CD14-positive monocyte (primary cell): ENCODE measurements around the gene KCNJ11. TPM values are rescaled to one million over a fixed set of nuclear protein-coding genes. Genes with fewer than 3 reads are reported as not detected.

Experiments
- DNase-seq, 3 donors: peaks; one replicate each; pipeline ENCODE4 v3.0.0-alpha.2; 2011 to 2022
- H2AFZ ChIP-seq: 2 replicates; pipeline ENCODE4 v1.6.0; 2012; ENCODE audit warnings: mild to moderate bottlenecking, low read depth, low read length, inconsistent platforms; ENCODE audit not compliant: insufficient read depth, poor library complexity, severe bottlenecking
- H3K27ac ChIP-seq, 2 donors: 1 replicate in 1 of 2; 2 replicates in 1 of 2; pipeline ENCODE4 v1.5.1; 2012 to 2013; ENCODE audit warnings: low read length in 2 of 2, control low read depth in 1 of 2, inconsistent platforms in 1 of 2, low read depth in 1 of 2, mild to moderate bottlenecking in 1 of 2
- H3K27me3 ChIP-seq, 2 donors: one replicate each; pipeline versions ENCODE4 v1.6.0 to v1.6.1; 2011 to 2013; ENCODE audit warnings: low read length in 2 of 2; ENCODE audit not compliant: control insufficient read depth in 2 of 2, insufficient read depth in 2 of 2
- H3K36me3 ChIP-seq, 2 donors: replicated peaks in 1 of 2; 1 replicate in 1 of 2; 2 replicates in 1 of 2; pipeline versions ENCODE4 v1.5.1 to v1.6.1; 2012 to 2013; ENCODE audit warnings: low read length in 2 of 2, control low read depth in 1 of 2, inconsistent platforms in 1 of 2, mild to moderate bottlenecking in 1 of 2; ENCODE audit not compliant: insufficient read depth in 2 of 2, control insufficient read depth in 1 of 2
- H3K4me1 ChIP-seq, 2 donors: 1 replicate in 1 of 2; 2 replicates in 1 of 2; pipeline versions ENCODE4 v1.5.1 to v1.6.1; 2012 to 2013; ENCODE audit warnings: low read length in 2 of 2, control low read depth in 1 of 2, inconsistent platforms in 1 of 2, mild to moderate bottlenecking in 1 of 2, moderate library complexity in 1 of 2; ENCODE audit not compliant: insufficient read depth in 2 of 2, control insufficient read depth in 1 of 2
- H3K4me2 ChIP-seq: replicated peaks from 2 replicates; pipeline ENCODE3; 2012; ENCODE audit warnings: low read length, moderate library complexity, mild to moderate bottlenecking; ENCODE audit not compliant: poor library complexity, severe bottlenecking; ENCODE audit errors: extremely low read depth
- H3K4me3 ChIP-seq, 3 experiments: fragments of 200-600 bp in 1 of 3; sonication (generic) in 1 of 3; replicated peaks in 1 of 3; 1 replicate in 2 of 3; 2 replicates in 1 of 3; pipeline ENCODE4 v1.5.1; 2011 to 2013; ENCODE audit warnings: low read length in 3 of 3, mild to moderate bottlenecking in 3 of 3, control low read depth in 2 of 3, low read depth in 2 of 3, inconsistent platforms in 1 of 3, moderate library complexity in 1 of 3
- H3K79me2 ChIP-seq: 2 replicates; pipeline ENCODE4 v1.6.0; 2012; ENCODE audit warnings: mild to moderate bottlenecking, control low read depth, inconsistent platforms, low read length, moderate library complexity; ENCODE audit not compliant: insufficient read depth
- H3K9ac ChIP-seq: 2 replicates; pipeline ENCODE4 v1.6.0; 2017; ENCODE audit warnings: low read length, mild to moderate bottlenecking; ENCODE audit not compliant: insufficient read depth, poor library complexity, severe bottlenecking
- H3K9me3 ChIP-seq, 2 donors: replicated peaks in 1 of 2; 1 replicate in 1 of 2; 2 replicates in 1 of 2; pipeline versions ENCODE4 v1.5.1 to v1.6.1; 2012 to 2013; ENCODE audit warnings: low read length in 2 of 2, control low read depth in 1 of 2; ENCODE audit not compliant: control insufficient read depth in 1 of 2, insufficient read depth in 1 of 2
- H4K20me1 ChIP-seq: 2 replicates; pipeline ENCODE4 v1.6.0; 2012; ENCODE audit warnings: mild to moderate bottlenecking, low read length, control low read depth, moderate library complexity; ENCODE audit not compliant: insufficient read depth
- H3K27ac Mint-ChIP-seq, 7 donors: one replicate each; pipeline ENCODE4 v1.8.0; 2020; ENCODE audit warnings: mild to moderate bottlenecking in 7 of 7, mixed read lengths in 7 of 7, moderate library complexity in 6 of 7, inconsistent platforms in 2 of 7
- H3K27me3 Mint-ChIP-seq, 3 donors: one replicate each; pipeline ENCODE4 v1.8.0; 2021 to 2022; ENCODE audit warnings: low read depth in 3 of 3, mild to moderate bottlenecking in 3 of 3, mixed read lengths in 3 of 3, moderate library complexity in 3 of 3, inconsistent platforms in 1 of 3
- H3K36me3 Mint-ChIP-seq, 2 donors: one replicate each; pipeline ENCODE4 v1.8.0; 2020; ENCODE audit warnings: mixed read lengths in 2 of 2, inconsistent platforms in 1 of 2, mild to moderate bottlenecking in 1 of 2
- H3K4me1 Mint-ChIP-seq: one replicate; pipeline ENCODE4 v1.8.0; 2020; ENCODE audit warnings: mild to moderate bottlenecking, mixed read lengths
- H3K4me3 Mint-ChIP-seq, 2 donors: one replicate each; pipeline ENCODE4 v1.8.0; 2020; ENCODE audit warnings: mild to moderate bottlenecking in 2 of 2, mixed read lengths in 2 of 2, moderate library complexity in 1 of 2
- H3K9me3 Mint-ChIP-seq, 7 donors: one replicate each; pipeline ENCODE4 v1.8.0; 2020 to 2022; ENCODE audit warnings: mixed read lengths in 7 of 7, mild to moderate bottlenecking in 6 of 7, moderate library complexity in 6 of 7, inconsistent platforms in 2 of 7
- WGBS: methylation state at CpG from one replicate; pipeline ENCODE4 v1.1.5; 2013; ENCODE audit warnings: missing lambda C conversion rate; ENCODE audit not compliant: insufficient coverage; 5-methylcytosine and 5-hydroxymethylcytosine counted together
- intact Hi-C, 2 donors: fragments of 100-400 bp; cut with micrococcal nuclease; formaldehyde crosslinking; loops; one replicate each; pipeline versions ENCODE4 v1.15.0 to v1.15.1; 2023
- polyA plus RNA-seq, 3 donors: library from polyadenylated mRNA; depleted of rRNA in 1 of 3; unstranded in 2 of 3; stranded (reverse) in 1 of 3; fragments of 300-500 nt in 2 of 3; fragments of >200 nt in 1 of 3; fragmentation: Illumina TruSeq in 2 of 3; gene quantifications; 1 replicate in 2 of 3; 2 replicates in 1 of 3; pipeline ENCODE4 v1.2.3, GENCODE V29; 2012 to 2021
- TF ChIP-seq, protein P1 (sequence below): fragments of 200-600 bp; IDR thresholded peaks from one replicate; pipeline ENCODE4 v1.8.0; 2022; ENCODE audit warnings: antibody characterized with exemption, mild to moderate bottlenecking

Gene KCNJ11
- polyA plus RNA-seq, 3 donors, result 0.09 TPM; not detected in 2

DNA sequence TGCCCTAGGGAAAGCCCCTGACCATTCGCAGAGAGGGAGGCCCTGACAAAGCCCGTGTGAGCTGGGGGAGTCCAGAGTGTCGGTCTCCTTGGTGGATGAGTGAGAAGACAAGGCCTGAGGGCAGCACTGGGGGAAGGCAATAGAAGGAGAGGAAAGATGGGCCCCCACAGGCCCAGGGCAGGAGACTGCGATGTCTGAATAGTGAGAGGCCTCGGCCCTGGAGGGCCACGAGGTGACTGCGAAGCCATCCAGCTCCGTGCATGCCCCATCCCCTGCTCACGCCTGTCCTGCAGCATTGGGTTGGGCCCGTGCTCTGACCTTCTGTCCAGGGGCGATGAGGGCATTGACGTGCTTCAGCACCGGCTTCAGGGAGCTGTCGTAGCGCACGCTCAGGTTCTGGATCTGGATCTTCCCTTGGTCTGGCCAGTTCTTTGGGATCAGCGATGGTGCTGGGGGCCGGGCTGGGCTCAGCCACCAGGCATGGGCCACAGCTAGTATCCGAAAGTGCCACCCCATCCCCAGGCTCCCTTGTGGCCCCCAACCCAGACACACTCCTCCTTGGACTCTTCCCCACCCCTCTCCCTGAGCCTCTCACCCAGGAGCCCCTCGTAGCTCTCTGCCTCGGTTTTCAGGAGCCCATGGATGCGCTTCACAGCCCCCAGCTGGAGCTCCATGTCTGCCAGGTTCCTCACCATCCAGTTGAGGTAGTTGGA lies 8.3 kb upstream of the KCNJ11 start:
- H2AFZ ChIP-seq, result no peak overlapping the region
- no peaks in the 10 kb centered on the region for H3K9me3 ChIP-seq
- no peaks in the 10 kb centered on the region for H4K20me1 ChIP-seq
- intact Hi-C loops, result no loop called here
- no peak overlapping the region for H3K9ac ChIP-seq
- TF ChIP-seq, protein P1, sequence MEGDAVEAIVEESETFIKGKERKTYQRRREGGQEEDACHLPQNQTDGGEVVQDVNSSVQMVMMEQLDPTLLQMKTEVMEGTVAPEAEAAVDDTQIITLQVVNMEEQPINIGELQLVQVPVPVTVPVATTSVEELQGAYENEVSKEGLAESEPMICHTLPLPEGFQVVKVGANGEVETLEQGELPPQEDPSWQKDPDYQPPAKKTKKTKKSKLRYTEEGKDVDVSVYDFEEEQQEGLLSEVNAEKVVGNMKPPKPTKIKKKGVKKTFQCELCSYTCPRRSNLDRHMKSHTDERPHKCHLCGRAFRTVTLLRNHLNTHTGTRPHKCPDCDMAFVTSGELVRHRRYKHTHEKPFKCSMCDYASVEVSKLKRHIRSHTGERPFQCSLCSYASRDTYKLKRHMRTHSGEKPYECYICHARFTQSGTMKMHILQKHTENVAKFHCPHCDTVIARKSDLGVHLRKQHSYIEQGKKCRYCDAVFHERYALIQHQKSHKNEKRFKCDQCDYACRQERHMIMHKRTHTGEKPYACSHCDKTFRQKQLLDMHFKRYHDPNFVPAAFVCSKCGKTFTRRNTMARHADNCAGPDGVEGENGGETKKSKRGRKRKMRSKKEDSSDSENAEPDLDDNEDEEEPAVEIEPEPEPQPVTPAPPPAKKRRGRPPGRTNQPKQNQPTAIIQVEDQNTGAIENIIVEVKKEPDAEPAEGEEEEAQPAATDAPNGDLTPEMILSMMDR, result no peak
- no peaks in the 10 kb centered on the region for H3K4me1 ChIP-seq
- H3K36me3 Mint-ChIP-seq, result no peaks in the 10 kb centered on the region
- DNase-seq, result no peak
- no peaks in the 10 kb centered on the region for H3K4me1 Mint-ChIP-seq
- WGBS, result 93% methylated on average over 19 of the region's 22 CpGs
- peaks cover 0 to 2% (median 0%) of the 10 kb centered on the region in 3 donors for H3K27me3 Mint-ChIP-seq
- H3K27me3 ChIP-seq, result no peaks in the 10 kb centered on the region
- H3K27ac ChIP-seq, result no peak overlapping the region
- no peak overlapping the region for H3K4me2 ChIP-seq
- H3K79me2 ChIP-seq, result no peaks in the 10 kb centered on the region
- H3K4me3 ChIP-seq, result no peak overlapping the region
- H3K27ac Mint-ChIP-seq, result no peak overlapping the region
- peaks cover 0 to 1% (median 0%) of the 10 kb centered on the region in 7 donors for H3K9me3 Mint-ChIP-seq
- H3K4me3 Mint-ChIP-seq, result no peak overlapping the region
- no peaks in the 10 kb centered on the region for H3K36me3 ChIP-seq

DNA sequence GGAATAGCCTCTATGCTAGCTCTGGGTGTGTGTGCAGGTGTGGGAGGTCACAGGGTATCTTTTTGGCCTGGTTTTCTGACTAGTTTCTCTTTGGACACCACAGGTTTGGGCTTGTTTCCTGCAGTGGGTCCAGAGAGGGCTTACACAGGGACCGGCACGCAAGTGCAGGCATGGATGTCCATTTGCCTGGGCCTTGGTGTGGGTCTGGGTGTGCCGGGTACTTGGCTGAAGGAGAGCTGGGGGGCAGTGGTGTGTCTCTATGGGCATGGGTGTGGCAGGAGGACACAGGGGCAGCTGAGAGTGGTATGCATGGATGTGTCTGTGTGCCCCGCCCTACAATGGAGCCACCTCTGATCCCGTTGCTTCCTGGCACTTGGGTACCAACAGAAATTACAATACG lies 7.5 kb upstream of the KCNJ11 start:
- no peak overlapping the region for H3K27ac Mint-ChIP-seq
- TF ChIP-seq, protein P1, result no peak
- no peaks in the 10 kb centered on the region for H3K36me3 ChIP-seq
- peaks cover 1 to 4% (median 2%) of the 10 kb centered on the region in 3 donors for H3K27me3 Mint-ChIP-seq
- no peaks in the 10 kb centered on the region for H3K4me1 Mint-ChIP-seq
- peaks cover 0 to 1% (median 0%) of the 10 kb centered on the region in 7 donors for H3K9me3 Mint-ChIP-seq
- no peaks in the 10 kb centered on the region for H4K20me1 ChIP-seq
- no peak overlapping the region for H2AFZ ChIP-seq
- no peak overlapping the region for H3K4me3 Mint-ChIP-seq
- H3K4me3 ChIP-seq, result no peak overlapping the region
- no peaks in the 10 kb centered on the region for H3K27me3 ChIP-seq
- DNase-seq, result no peak
- H3K9me3 ChIP-seq, result no peaks in the 10 kb centered on the region
- no peak overlapping the region for H3K4me2 ChIP-seq
- WGBS, result 97% methylated on average over 6 of the region's 6 CpGs
- no peaks in the 10 kb centered on the region for H3K4me1 ChIP-seq
- intact Hi-C loops, result no loop called here
- no peaks in the 10 kb centered on the region for H3K36me3 Mint-ChIP-seq
- H3K27ac ChIP-seq, result no peak overlapping the region
- no peak overlapping the region for H3K9ac ChIP-seq
- H3K79me2 ChIP-seq, result no peaks in the 10 kb centered on the region
